ENCODE results near the gene AGXT.

DNA sequence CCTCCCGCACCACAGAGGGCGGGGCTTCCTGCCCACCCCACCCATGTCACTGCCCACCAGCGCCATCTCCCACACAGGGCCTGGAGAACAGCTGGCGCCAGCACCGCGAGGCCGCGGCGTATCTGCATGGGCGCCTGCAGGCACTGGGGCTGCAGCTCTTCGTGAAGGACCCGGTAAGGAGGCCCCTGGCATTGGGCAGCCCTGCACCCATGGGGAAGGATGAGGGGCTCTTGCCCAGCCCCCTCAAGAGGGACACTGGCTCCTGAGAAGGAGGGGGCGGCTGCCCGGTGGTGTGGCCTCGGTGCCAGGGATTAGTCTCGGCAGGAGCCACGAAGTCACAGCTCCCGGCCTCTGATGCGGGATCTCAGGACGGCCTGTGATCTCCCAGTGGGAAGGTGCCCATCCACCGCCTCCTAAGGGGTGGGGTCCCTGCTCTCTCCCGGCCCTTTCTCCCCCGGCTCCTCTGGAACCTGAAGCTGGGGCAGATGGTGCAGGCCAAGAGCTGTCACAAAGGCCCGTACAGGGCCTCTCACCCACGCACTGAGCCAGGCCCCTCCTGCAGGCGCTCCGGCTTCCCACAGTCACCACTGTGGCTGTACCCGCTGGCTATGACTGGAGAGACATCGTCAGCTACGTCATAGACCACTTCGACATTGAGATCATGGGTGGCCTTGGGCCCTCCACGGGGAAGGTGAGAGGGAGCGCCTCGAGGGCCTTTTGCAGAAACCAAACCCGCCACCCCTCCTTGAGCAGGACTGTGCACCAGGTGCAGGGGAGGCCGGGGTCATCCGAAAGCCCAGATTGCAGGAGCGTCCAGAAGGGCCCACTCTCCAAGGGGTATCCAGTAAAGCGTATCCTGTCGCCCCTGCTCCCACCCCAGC lies 9.1 kb downstream of the AGXT start:
- TF ChIP-seq, protein P1, sequence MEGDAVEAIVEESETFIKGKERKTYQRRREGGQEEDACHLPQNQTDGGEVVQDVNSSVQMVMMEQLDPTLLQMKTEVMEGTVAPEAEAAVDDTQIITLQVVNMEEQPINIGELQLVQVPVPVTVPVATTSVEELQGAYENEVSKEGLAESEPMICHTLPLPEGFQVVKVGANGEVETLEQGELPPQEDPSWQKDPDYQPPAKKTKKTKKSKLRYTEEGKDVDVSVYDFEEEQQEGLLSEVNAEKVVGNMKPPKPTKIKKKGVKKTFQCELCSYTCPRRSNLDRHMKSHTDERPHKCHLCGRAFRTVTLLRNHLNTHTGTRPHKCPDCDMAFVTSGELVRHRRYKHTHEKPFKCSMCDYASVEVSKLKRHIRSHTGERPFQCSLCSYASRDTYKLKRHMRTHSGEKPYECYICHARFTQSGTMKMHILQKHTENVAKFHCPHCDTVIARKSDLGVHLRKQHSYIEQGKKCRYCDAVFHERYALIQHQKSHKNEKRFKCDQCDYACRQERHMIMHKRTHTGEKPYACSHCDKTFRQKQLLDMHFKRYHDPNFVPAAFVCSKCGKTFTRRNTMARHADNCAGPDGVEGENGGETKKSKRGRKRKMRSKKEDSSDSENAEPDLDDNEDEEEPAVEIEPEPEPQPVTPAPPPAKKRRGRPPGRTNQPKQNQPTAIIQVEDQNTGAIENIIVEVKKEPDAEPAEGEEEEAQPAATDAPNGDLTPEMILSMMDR (IDR thresholded peaks at IDR 0.05) = no peak
- TF ChIP-seq POLR2A (IDR thresholded peaks at IDR 0.05) = no peak

All from thyroid gland (tissue), 4 donors.